ENCODE results near the gene SIRPG.
"Not testable (repeated sequence)": the region's sequence is repeated elsewhere in the genome, so short reads cannot be mapped to it uniquely, and the experiment has no call there.

Gene SIRPG

DNA sequence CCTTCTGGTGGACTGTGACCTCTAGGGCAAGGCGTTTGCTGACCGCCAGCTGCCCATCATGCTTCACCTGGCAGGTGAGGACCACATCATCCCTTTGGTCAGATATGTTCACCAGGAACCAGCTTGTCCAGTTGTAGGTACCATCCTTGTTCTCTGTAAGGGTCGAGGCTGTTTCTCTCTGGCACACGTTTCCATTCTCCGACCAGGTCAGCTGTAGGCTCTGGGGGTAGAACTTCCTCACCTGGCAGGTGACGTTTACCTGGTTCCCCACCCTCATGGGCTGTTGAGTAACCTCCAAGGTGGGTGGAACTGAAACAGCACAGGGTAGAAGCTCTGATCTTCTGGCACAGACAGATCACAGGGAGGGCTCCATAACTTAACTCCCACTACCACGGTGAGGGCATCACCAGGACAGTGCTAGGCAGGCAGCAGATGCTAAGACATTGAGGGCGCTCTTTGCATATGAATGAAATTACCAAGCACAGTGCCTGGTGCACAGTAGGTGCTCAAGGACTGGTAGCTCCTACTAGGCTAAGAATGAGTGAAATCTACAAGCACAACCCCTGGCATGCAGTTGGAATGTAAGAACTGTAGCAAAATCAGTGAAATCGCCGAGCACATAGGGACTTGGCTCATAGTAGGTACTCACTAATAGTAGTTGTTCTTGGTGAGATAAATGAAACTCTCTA, 22.1 kb downstream of the SIRPG start:
- no peak for DNase-seq

DNA sequence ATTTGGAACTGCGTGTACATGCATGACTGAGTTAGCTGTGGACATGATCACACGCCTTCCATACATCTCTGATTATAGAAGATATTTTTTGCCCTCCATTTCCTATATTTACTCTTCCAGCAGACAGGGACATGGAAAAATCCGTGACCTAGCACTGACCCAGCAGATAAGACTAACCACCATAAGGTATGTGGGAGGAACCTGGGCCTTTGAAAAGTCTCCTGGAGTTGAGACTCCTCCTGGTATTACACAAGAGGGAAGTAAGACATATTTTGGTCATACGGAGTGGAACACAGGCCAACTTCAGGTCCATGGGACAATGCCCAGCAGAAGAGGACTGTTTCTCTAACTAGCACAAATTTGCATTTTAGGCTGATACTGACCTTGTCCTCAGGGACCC, 24.0 kb downstream of the SIRPG start:
- no peak for DNase-seq

DNA sequence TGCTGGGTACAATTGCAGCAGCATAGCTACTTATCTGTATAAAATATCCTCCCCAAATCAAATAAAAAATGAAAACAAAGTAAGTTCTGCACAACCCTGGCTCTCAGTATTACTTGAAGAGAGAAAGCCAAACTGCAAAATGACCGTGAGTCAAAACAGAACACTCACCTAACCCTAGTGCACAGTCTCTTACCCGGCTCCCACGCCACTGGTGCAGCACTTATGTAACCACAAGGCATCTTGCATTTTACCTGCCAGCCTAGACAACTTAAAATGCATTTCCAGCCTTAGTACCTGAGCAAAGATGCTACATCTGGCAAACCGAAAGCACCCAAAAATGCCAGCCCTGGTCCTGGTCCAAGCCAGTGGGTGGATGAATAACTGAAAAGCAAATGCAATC, 25.4 kb downstream of the SIRPG start:
- DNase-seq: no peak

DNA sequence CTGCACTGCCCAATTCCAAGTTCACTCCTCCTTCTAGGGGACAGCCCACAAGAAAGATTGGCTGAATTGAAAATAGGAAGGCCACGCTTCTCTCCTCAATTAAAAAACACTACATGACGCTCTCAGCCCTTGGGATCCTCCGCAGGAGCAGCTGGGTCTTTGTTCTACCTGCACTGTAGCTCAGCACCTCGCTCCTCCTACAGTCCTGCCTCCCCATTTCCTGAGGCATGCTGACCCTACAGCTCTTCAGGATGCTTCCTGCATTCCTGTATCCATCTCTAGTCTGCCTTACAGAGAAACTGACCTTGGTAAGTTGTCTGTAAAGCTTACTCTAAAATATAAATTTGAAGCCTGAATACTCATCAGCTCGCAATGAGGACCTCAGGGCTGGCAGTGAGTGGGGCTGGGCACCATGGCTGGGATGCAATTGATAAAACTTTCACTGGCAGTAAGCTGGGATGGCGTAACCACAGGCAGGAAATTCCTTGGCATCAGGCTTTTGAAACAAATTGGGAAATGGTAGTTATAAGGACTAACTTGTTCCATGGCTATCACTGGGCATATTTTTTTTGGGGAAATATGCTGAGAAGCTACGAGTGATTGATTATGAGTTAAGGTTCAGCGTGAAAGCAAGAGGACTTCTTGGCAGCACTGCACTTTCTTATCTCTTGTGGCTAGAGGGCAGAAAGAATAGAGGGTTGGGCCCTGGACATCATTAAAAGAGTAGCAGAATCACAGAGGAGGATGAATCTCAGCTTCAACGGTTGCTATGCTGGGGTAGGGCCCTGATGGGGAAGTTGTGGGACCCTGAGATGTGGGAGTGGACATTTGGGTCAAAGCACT, 26.0 kb downstream of the SIRPG start:
- no peak for DNase-seq

DNA sequence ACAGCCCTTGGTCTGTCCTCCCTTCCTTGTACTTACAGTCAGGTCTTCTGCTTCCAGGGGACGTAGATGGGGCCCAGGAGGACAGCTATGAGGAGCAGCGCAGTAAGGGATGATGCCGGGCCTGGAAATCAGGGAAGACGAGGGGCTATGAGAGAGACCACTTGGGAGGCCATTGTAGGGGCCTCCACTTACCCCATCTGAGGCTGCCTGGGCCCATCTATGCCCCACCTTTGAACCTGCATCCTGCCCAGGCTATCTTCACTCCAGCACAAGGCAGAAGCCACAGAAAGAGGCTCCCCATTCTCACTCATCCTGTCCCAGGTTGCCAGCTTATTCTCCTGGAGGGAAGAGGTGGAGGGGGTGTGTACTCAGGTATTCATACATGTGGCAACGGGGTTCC, 27.4 kb downstream of the SIRPG start:
- no peak for DNase-seq

DNA sequence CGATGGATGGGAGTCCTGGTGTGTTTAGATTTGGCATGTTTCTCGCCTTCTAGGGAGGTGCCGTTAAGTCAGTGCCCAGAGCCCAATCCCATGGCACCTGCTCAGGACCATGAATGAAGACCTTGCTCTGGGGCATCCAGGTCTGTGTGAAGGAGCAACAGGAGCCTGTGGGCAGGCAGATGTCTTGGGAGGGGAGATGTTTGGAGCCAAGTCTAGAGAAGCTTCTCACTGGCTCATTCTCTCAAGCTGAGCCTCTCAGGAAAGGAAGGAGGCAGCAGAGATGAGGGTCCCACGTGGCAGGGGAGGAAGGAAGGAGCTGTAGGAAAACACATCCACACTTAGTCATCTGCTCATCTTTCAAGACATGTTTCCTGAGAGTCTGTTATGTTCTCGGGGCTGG, 28.3 kb downstream of the SIRPG start:
- DNase-seq: no peak

DNA sequence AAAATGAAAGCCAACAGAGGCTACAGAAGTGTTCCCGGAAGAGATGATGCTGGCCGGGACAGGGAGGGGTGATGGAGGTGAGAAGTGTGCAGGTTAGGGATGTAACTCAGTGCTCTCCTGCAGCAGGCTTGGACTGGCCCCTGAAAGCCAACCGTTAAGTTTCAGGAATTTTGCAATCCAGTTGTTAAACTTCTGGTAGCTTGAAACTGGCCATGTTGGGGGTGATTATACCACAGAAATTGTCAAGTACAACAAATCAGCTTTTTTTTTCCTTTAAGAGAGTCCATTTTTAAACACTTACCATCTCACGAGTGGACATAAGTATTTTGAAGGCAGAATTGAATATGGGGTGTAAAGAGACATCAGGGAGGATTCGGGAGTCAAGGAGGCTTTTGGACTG, 29.0 kb downstream of the SIRPG start:
- no peak for DNase-seq

DNA sequence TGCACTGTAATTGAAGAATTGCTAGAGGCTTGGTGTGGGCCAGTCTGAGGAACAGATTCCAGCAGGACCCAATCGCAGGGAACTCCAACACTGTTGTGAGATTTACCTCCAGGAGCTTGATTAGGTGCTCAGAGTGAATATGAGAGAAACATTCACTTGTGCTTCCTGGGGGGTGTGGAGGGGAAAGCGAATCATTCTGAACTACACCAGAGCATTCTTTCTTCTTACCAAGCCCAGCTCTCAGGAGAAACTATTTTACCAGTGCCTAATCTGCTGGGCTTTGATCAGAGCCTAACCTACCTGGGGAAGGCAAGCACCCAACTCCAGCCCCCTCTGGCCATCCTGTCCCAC, 30.4 kb downstream of the SIRPG start:
- no peak for DNase-seq

DNA sequence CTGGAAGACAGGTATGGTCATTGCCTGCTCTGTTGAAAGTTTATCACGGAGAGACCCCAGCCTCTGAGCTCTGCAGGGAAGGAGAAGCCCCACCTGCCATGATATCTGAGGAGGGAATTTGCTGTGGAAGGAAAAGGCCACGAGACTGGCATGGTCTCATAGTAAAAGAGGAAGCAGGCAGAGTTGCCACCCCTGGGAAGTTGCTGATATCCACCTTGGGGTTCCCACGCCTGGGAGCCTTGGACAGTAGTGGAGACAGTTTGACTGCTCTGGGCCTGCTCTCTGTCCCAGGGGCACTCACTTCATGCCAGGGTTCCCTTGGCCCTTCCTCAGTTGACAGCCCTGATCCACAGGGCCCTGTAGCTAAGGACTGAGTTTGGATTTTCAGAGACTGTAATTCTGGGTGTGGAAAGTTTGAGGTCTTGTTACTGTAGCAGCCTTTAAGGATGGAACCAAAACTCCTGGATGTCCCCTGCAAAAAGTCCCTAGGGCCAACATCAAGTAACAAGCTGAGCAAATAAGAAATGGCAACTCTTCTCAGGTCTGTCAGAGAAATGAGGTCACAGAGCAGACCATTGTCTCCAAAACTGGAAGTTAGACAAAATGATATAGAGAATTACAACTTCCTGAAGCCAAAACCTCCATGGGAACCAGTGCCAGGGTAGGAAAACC, 30.9 kb downstream of the SIRPG start:
- no peak for DNase-seq

DNA sequence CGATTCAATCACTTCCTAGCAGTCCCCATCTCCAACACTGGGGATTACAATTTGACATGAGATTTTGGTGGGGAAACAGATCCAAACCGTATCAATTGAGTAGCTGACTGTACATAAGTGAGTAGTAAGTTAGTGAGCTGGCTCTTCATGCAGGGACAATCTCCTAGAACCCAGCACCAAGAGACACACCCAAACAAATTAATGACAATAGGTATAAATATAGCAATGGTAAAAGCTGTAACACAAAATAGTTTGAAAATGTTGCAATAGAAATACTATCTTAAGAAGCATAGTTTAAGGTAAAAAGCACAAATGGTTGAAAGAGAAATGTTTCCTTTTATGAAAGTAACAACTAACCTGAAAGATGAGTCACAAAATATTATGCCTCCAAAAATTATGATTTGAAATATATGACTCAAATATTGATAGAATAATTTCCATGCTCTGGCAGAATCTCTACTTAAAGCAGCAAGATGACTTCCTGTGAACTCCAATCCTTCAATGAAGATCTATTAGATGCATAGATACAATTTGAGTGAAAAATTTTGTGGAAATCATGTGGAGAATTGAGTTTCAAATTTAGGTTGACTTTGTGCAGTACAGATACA, 32.4 kb downstream of the SIRPG start:
- no peak for DNase-seq

DNA sequence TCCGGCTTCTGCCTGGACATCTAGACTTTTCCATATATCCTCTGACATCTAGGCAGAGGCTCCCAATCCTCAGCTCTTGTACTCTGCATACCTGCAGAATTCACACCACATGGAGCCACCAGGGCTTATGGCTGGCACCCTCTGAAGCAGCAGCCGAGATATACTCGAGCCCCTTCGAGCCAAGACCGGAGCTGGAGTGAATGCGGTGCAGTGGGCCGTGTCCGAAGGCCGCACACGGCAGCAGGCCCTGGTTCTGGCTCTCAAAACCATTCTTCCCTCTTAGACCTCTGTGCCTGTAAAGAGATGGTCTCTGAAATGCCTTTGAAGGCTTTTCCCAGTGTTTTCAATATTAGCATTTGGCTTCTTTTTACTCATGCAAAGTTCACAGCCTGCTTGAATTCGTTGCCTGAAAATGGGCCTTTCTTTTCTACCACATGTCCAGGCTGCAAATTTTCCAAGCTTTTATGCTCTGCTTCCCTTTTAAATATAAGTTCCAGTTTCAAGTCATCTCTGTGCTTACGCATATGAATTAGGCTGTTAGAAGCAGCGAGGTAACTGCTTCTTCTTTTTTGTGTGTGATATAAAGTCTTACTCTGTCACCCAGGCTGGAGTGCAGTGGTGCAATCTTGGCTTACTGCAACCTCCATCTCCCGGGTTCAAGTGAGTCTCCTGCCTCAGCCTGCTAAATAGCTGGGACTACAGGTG, 33.9 kb downstream of the SIRPG start:
- DNase-seq: no peak

DNA sequence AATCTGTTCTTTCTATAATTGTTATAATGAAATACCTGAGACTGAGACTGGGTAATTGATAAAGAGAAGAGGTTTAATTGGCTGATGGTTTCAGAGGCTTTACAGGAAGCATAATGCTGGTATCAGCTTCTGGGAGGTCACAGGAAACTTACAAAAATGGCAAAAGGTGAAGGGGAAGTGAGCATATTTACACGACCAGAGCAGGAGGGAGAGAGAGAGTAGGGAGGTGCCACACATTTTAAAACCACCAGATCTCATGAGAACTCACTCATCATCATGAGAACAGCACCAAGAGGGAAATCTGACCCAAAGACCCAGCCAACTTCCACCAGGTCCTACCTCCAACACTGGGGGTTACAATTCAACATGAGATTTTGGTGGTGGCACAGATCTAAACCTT, 35.1 kb downstream of the SIRPG start:
- no peak for DNase-seq

DNA sequence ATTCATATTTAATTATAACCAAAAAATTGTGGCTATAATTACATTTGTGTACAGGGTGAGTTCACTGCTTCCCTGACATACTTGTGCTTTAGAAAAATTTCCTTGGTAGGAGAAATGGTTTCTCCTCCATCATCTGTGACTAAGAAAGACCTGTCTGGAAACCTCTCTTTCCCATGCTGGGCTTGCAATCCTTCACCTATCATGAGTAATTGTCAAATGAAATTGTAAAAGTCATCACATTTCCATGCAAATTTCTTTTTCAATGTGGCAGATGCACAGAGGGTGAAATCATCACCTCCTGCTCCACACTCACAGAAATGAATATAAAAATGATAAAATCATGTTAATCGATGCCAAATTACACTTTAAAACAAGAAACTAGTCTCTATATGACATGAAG, 36.3 kb downstream of the SIRPG start:
- no peak for DNase-seq

DNA sequence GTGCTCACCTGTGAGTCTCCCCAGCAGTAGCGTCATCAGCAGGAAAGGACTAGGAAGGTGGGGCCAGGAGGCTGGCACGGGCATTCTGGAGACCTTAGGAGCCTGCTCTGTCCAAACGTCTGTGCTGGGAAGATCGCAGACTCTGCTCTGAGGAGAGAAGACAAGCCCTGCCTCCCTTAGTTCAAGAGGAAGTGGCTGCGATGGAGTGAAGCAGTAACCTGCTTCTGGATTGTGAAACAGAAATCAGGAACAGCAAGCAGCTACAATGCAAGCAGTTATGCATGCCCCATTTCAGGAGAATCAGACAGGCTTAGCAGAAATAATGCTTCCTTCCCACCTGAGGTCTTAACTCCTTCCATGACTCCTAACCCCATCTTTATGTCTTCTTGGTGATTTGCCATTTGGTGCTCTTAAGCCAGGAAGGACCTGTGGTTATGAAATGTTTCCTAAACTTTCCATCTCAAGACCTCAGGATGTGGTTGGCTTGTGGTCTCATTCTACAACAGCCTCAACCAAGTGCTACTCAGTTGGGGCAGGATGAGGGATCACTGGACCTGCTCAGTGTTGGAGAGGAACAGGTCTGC, 37.6 kb downstream of the SIRPG start, which contains the start of gene SIRPB1:
SIRPB1 (minus strand) TSS at position 149 of the 584 bp plus-strand sequence; CDS start at position 84, 65 bp downstream.
- DNase-seq: no peak

DNA sequence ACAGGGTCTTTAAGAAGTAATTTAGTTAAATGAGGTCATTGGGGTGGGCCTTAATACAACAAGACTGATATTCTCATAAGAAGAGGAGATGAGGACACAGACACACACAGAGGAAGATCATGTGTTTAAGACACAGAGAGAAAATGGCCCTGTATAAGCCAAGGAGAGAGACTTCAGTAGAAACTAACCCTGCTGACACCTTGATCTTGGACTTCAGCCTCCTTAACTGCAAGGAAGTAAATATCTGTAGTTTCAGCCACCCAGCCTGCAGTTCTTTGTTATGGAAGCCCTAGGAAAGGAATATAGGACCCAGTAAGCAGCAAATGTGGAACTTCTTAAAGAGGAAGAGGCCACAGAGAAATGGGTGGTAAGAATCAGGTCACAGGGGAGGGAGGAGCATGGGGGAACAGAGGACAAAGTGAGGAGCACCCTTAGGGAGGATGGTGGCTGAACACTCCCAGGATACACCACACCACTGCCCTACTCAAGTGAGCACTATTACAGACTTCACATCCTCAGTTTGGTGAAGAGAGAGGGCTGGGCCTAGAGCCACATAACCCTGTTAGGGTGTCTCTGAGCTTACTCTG, 38.5 kb downstream of the SIRPG start:
- DNase-seq: no peak

DNA sequence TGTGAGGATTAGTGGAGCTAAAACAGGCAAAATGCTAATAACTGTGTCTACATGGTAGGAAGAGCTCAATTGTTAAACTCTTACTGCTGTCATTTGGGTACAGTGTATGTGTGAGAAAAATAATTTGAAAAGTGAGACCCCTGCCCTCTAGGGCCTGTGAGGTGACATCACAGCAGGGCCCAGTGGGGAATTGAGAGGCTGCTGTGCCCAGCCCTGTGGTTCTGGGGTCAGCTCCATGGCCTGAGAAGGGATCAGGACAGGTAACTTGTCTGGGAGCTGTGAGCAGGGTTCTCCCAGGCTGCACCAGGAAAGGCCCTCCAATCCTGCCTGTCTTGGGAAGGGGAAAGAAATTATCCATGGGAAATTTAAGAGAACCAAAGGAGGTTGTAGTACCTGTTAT, 39.1 kb downstream of the SIRPG start:
- no peak for DNase-seq

DNA sequence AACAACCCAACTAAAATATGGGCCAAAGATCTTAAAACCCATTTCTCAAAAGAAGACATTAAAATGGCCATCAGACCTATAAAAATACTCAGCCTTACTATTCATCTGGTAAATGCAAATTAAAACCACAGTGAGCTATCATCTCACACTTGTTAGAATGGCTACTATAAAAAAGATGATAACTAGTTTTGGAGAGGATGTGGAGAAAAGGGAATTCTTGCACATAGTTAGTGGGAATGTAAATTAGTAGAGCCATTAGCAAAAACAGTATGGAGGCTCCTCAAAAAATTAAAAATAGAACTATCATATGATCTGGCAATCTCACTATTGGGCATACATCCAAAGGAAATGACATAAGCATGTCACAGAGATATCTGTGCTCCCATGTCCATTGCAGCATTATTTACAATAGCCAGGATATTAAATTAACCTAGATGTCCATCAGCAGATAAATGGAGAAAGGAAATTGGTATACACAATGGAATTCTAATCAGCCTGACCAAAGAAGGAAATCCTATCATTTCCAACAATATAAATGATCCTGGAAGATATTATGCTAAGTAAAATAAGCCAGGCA, 40.6 kb downstream of the SIRPG start:
- no peak for DNase-seq

DNA sequence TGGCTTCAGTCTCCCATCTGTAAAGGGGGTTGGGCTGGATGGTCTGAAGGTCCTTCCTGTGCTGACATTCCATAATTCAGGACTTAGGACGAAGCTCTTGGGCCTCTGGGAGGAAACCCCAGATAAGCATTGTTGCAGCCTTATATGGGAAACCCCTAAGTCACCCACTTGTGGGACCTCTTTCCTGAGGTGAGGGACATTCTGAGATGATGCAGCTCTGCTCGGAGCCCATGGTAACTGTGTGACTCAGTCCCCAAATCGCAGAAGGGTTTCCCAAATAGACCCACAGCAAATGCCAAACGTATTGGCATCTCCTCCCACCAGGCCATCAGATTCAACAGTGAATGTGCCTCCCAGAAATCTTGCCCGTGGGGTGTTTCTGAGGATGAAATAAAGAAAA, 47.2 kb downstream of the SIRPG start:
- not testable (repeated sequence) for DNase-seq

DNA sequence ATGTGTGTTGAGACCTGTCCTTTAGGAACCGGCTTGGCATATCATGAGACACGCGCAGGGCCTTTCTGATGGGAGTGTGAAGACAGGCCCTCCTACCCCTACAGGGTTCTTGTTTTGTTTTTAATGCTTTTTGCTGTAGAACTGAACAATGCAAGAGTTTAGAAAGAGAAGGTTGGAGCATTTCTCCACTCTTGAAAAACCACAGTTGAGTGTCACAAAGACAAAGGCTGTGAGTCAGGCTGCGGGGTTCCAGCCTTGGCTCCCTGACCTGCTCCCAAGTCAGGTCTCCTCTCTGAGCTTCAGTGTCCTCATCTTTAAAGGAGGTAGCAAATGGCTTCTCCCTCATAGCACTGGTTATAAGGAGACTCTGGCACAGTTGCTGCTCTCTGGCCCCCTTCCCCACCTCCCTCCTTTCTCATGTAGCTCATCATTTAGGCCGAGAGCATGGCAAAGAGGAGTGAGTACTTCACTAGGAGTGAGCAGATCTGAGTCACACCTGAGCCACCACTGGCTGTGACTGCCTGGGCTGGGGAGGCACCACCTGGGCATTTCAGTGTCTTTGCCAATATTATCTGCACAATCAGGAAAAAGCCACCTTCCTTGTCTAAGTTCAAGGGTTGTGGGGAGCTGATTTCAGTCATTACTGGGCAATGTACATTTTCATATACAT, 48.8 kb downstream of the SIRPG start:
- DNase-seq: not testable (repeated sequence)

DNA sequence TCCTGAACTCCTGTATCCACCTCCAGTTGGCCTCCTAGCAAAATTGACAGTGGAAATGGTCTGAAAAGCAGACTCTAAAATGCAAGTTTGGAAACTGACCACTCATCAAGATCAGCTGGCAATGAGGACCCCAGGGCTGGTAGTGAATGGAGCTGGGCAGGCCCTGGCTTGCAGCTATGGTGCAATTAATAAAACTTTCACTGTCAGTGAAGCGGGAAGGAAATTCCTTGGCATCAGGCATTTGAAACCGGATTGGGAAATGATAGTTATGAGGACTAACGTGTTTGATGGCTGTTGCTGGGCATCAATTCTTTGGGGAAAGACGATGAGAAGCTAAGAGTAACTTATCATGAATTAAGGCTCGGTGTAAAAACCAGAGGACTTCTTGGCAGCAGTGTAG, 56.8 kb downstream of the SIRPG start:
- no peak for DNase-seq

DNA sequence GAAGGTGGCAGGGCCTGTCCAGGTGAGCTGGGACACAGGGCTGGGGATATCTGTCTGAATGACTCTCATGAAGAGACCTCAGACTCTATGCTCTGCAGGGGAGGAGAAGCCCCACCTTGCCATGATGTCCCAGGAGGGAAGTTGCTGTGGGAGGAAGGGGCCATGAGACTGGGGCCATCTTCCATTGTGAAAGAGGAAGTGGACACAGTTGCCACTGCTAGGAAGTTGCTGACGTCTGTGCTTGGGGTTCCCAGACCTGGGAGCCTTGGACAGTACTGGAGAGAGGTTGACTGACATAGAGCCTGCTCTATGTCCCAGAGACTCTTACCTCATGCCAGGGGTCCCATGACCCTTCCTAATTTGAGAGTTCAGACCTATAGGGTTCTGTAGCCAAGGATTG, 62.2 kb downstream of the SIRPG start:
- DNase-seq: no peak

All from fibroblast of skin of abdomen (primary cell).